ENCODE data around the gene RAB11FIP3. TPM values are rescaled to one million over a fixed set of nuclear protein-coding genes. Genes with fewer than 3 reads are reported as not detected.
"Not testable (repeated sequence)": the region's sequence is repeated elsewhere in the genome, so short reads cannot be mapped to it uniquely, and the experiment has no call there.

Gene RAB11FIP3
- polyA plus RNA-seq, 1 experiment = 13.3 TPM

DNA sequence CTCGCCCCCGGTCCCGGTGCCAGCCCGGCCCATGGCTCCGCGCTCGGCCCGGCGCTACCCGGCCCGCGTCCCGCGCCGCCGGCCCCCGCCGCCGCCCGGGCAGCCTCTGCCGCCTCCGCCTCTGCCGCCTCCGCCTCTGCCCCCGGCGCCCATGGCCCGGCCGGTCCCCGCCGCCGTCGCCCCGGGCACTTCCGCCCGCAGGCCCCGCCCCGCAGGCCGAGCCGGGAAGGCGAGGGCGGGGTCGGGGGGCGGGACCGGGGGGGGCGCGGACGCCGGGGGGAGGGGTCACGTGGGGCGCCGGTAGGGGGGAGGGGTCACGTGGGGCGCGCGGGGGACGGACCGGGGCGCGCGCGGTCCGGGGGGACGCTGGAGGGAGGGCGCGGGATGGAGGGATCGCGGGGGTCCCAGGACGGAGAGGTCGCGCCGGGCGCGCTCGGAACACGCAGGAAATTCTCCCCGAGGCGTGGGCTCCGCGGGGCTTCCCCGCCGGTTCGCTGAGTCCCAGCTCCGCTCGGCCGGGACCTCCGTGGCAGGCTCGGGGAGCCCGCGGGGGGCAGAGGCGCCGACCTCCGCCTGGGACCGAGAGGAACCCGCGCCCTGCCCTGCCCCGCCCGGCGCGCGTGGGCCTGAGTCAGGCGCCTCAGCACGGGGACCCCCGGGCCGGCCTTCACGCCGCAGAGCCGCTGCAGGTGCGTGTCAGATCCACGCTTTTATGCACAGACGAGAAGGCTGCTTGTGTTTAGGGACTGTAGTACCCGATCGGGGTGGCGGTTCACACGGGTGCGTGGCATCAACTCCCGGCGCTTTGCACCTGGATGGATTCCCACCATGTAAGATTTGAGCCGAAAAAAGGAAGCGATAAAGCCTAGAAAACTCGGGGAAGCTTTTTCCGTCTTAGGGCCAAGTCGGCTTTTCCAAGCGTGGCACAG is 43.4 kb upstream of the RAB11FIP3 start, which contains the start of gene PGAP6:
Gene PGAP6 (minus strand): TSS at position 190 of the 929 bp plus-strand sequence. CDS start 157 bp downstream, at position 33.
- TF ChIP-seq, protein P1, sequence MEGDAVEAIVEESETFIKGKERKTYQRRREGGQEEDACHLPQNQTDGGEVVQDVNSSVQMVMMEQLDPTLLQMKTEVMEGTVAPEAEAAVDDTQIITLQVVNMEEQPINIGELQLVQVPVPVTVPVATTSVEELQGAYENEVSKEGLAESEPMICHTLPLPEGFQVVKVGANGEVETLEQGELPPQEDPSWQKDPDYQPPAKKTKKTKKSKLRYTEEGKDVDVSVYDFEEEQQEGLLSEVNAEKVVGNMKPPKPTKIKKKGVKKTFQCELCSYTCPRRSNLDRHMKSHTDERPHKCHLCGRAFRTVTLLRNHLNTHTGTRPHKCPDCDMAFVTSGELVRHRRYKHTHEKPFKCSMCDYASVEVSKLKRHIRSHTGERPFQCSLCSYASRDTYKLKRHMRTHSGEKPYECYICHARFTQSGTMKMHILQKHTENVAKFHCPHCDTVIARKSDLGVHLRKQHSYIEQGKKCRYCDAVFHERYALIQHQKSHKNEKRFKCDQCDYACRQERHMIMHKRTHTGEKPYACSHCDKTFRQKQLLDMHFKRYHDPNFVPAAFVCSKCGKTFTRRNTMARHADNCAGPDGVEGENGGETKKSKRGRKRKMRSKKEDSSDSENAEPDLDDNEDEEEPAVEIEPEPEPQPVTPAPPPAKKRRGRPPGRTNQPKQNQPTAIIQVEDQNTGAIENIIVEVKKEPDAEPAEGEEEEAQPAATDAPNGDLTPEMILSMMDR (IDR thresholded peaks at IDR 0.05; ENCODE audit: insufficient read depth, low read depth, low read length) = no peak
- CTCF ChIA-PET = interaction anchor here (0.8 to 1.8 kb wide), 3 partner anchors 10 to 20 kb away, joined by 3 to 4 read pairs (median 4); no protein-coding TSS in a partner anchor

GRCh38 chr16:383326-384051 is 42.0 kb upstream of the RAB11FIP3 start:
- no peaks in the 10 kb centered on the region for H3K36me3 ChIP-seq (ENCODE audit: control insufficient read depth, insufficient read depth, low read length)
- no peak overlapping the region for H3K4me3 ChIP-seq (ENCODE audit: low read depth, low read length)
- ChIA-PET POLR2A (no interaction called here), CTCF (interaction anchor here (0.9 to 1.8 kb wide), 3 partner anchors 9 to 21 kb away, joined by 3 to 4 read pairs (median 3); no protein-coding TSS in a partner anchor)
- H3K27me3 ChIP-seq (ENCODE audit: control insufficient read depth, insufficient read depth, low read length) = no peaks in the 10 kb centered on the region
- TF ChIP-seq, protein P1 (IDR thresholded peaks at IDR 0.05; ENCODE audit: insufficient read depth, low read depth, low read length) = no peak
- no peak for DNase-seq (ENCODE audit: low read depth)

More for the DNA sequence above, 43.4 kb upstream of the RAB11FIP3 start, which contains the start of gene PGAP6:
- Histone ChIP-seq H3K27me3 (ENCODE audit: control insufficient read depth, insufficient read depth, low read length) (no peaks in the 10 kb centered on the region), H3K36me3 (ENCODE audit: control insufficient read depth, insufficient read depth, low read length) (no peaks in the 10 kb centered on the region; the same call in 1 of the 2 replicates), H3K4me3 (ENCODE audit: low read depth, low read length) (peak within 1 kb of the TSS; percentile 89)
- POLR2A ChIA-PET = no interaction called here
- no peak for DNase-seq (ENCODE audit: low read depth)

- no peak overlapping the region for H3K4me3 ChIP-seq (ENCODE audit: low read depth, low read length)
- no peaks in the 10 kb centered on the region for H3K27me3 ChIP-seq (ENCODE audit: control insufficient read depth, insufficient read depth, low read length)
- ChIA-PET CTCF (interaction anchor here (1.1 kb wide), 1 partner anchor 109 kb away, joined by 3 read pairs; no protein-coding TSS in a partner anchor), POLR2A (interaction anchor here (0.6 kb wide), 2 partner anchors 40 to 71 kb away, joined by 3 to 13 read pairs; no protein-coding TSS in a partner anchor)
- no peak for DNase-seq (ENCODE audit: low read depth)
- no peaks in the 10 kb centered on the region for H3K36me3 ChIP-seq (ENCODE audit: control insufficient read depth, insufficient read depth, low read length)
- TF ChIP-seq, protein P1 (IDR thresholded peaks at IDR 0.05; ENCODE audit: insufficient read depth, low read depth, low read length) = no peak
These were observed 38.8 kb upstream of the RAB11FIP3 start for GRCh38 chr16:386641-387156.

DNA sequence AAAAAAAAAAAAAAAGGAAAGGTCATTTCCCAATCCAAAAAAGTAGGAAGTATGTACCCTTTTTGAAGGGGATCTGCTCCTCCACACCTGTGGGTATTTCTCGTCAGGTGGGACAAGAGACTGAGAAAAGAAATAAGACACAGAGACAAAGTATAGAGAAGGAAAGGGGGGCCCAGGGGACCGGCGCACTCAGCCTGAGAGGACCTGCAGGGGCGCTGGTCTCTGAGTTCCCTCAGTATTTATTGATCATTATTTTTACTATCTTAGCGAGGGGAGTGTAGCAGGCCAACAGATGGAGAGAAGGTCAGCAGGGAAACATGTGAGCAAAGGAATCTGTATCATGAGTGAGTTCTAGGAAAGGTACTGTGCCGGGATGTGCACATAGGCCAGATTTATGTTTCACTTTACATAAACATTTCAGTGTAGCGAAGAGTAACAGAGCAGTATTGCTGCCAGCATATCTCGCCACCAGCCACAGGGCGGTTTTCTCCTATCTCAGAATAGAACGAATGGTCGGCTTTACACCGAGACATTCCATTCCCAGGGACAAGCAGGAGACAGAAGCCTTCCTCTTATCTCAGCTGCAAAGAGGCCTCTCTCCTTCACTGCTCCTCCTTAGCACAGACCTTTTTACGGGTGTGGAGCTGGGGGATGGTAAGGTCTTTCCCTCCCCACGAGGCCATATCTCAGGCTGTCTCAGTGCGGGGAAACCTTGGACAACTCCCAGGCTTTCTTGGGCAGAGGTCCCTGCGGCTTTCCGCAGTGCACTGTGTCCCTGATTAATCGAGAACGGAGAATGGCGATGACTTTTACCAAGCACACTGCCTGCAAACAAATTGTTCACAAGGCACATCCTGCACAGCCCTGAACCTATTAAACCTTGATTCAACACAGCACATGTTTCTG is 37.4 kb upstream of the RAB11FIP3 start:
- POLR2A ChIA-PET; H3K4me3 ChIP-seq (ENCODE audit: low read depth, low read length); CTCF ChIA-PET; DNase-seq (ENCODE audit: low read depth); H3K36me3 ChIP-seq (ENCODE audit: control insufficient read depth, insufficient read depth, low read length); H3K27me3 ChIP-seq (ENCODE audit: control insufficient read depth, insufficient read depth, low read length): not testable (repeated sequence)

DNA sequence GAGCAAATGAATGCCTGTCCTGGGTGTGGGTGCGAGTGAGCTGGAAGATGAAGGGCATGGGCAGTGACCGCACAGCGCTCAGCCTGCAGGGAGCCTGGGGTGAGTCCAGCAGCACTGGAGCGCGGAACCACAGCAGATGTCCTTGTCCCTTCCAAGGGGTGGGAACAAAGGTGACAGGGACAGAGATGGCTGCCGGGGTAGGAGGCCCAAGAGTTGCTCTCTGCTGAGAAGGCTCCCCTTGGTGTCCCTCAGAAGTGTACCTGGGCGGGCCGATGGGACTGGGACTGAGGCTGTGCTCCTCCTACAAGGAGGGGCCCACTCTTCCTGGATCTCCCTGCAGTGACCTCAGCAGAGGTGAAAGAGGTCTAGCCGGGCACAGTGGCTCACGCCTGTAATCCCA is 36.1 kb upstream of the RAB11FIP3 start:
- no peak overlapping the region for H3K4me3 ChIP-seq (ENCODE audit: low read depth, low read length)
- no peak for DNase-seq (ENCODE audit: low read depth)
- POLR2A ChIA-PET = no interaction called here
- no peaks in the 10 kb centered on the region for H3K27me3 ChIP-seq (ENCODE audit: control insufficient read depth, insufficient read depth, low read length)
- TF ChIP-seq, protein P1 (IDR thresholded peaks at IDR 0.05; ENCODE audit: insufficient read depth, low read depth, low read length) = no peak
- H3K36me3 ChIP-seq (ENCODE audit: control insufficient read depth, insufficient read depth, low read length) = no peaks in the 10 kb centered on the region
- CTCF ChIA-PET = no interaction called here
